OCI-LY1 (cell line): ENCODE measurements around the gene GMIP.

Experiments used
- EZH2 ChIP-seq: fragments of 200-600 bp; sonication (generic), shearing (Covaris generic); IDR thresholded peaks from 2 replicates; pipeline ENCODE4 v1.8.0; 2017; ENCODE audit warnings: borderline replicate concordance, mixed run types, mild to moderate bottlenecking, antibody characterized with exemption, low read length, moderate library complexity, mixed read lengths
- TF ChIP-seq, protein P1 (sequence below): fragments of 200-600 bp; sonication (generic), shearing (Covaris generic); IDR thresholded peaks from 2 replicates; pipeline ENCODE4 v1.5.1; 2017; ENCODE audit warnings: mild to moderate bottlenecking, antibody characterized with exemption, low read length, moderate library complexity, mixed read lengths

DNA sequence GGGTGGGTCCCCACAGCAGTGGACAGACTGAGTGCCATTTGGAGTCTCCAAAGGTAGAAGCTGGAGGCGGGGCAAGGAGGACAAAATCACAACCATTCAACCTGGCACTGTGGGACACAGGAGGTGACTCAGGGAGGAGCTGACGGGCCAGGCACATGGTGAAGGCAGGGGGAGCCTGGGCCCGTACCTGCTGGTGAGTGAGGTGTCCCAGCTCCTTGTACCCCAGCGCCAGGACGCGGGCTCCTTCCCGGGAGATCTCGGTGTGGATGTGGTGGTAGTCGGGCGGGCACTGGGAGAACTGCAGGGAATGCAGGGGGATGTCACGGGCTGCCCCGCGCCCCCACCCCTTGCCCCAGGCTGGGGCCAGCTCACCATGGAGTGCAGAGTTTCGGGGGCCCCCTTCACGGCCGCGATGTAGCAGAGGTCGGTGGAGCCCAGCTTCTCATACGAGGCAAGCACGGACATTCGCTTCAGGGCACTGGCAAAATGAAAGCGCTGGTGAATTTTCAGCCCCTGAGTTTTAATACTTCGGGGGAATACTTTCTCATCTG is 10.2 kb upstream of the GMIP start:
- TF ChIP-seq, protein P1, sequence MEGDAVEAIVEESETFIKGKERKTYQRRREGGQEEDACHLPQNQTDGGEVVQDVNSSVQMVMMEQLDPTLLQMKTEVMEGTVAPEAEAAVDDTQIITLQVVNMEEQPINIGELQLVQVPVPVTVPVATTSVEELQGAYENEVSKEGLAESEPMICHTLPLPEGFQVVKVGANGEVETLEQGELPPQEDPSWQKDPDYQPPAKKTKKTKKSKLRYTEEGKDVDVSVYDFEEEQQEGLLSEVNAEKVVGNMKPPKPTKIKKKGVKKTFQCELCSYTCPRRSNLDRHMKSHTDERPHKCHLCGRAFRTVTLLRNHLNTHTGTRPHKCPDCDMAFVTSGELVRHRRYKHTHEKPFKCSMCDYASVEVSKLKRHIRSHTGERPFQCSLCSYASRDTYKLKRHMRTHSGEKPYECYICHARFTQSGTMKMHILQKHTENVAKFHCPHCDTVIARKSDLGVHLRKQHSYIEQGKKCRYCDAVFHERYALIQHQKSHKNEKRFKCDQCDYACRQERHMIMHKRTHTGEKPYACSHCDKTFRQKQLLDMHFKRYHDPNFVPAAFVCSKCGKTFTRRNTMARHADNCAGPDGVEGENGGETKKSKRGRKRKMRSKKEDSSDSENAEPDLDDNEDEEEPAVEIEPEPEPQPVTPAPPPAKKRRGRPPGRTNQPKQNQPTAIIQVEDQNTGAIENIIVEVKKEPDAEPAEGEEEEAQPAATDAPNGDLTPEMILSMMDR = no peak
- no peak for TF ChIP-seq EZH2
